T-cell (primary cell): ENCODE measurements around the gene ALCAM. TPM values are rescaled to one million over a fixed set of nuclear protein-coding genes. Genes with fewer than 3 reads are reported as not detected.

Source experiments
- ATAC-seq, 4 experiments: fragments of 200-7000 bp in 3 of 4; fragments of 150-1000 bp in 1 of 4; cut with Tn5 transposase; replicated peaks in 1 of 4; 1 replicate in 3 of 4; 2 replicates in 1 of 4; pipeline ENCODE4 v1.10.0; 2021; ENCODE audit warnings: moderate library complexity in 3 of 4, mild to moderate bottlenecking in 2 of 4, moderate number of reproducible peaks in 1 of 4
- CTCF ChIA-PET, 2 donors: fragments of 300-600 bp; sonication (Branson Sonifier 250); formaldehyde crosslinking; loops; one replicate each; lab custom pipeline; 2022; ENCODE audit warnings: antibody characterized with exemption in 2 of 2; lab: Charles Lee
- POLR2A ChIA-PET, 2 donors: fragments of 300-600 bp; sonication (Branson Sonifier 250); formaldehyde crosslinking; loops; one replicate each; lab custom pipeline; 2022; ENCODE audit warnings: antibody characterized with exemption in 2 of 2; lab: Charles Lee
- DNase-seq, 35 experiments: peaks; one replicate each; pipeline versions ENCODE4 v3.0.0 to v3.0.0-alpha.2; 2013 to 2023
- H3K27ac ChIP-seq: one replicate; pipeline ENCODE4 v1.5.1; 2013; ENCODE audit warnings: low read length
- H3K27me3 ChIP-seq, 2 experiments: replicated peaks in 1 of 2; 1 replicate in 1 of 2; 2 replicates in 1 of 2; pipeline versions ENCODE4 v1.6.1 to v1.7.0; 2013; ENCODE audit warnings: low read length in 1 of 2, mixed read lengths in 1 of 2; ENCODE audit not compliant: control insufficient read depth in 2 of 2, insufficient read depth in 2 of 2; ENCODE audit errors: extremely low read depth in 1 of 2
- H3K36me3 ChIP-seq, 2 donors: 1 replicate in 1 of 2; 2 replicates in 1 of 2; pipeline versions ENCODE4 v1.6.1 to v1.7.0; 2013; ENCODE audit warnings: low read length in 1 of 2; ENCODE audit not compliant: control insufficient read depth in 2 of 2, insufficient read depth in 1 of 2; ENCODE audit errors: extremely low read depth in 1 of 2
- H3K4me1 ChIP-seq, 2 experiments: 1 replicate in 1 of 2; 2 replicates in 1 of 2; pipeline versions ENCODE4 v1.6.1 to v1.7.0; 2013; ENCODE audit warnings: low read length in 2 of 2, mixed read lengths in 1 of 2; ENCODE audit not compliant: insufficient read depth in 2 of 2, control insufficient read depth in 1 of 2; ENCODE audit errors: extremely low read depth in 1 of 2
- H3K4me3 ChIP-seq, 2 donors: 1 replicate in 1 of 2; 2 replicates in 1 of 2; pipeline versions ENCODE4 v1.5.1 to v1.7.0; 2013; ENCODE audit warnings: mild to moderate bottlenecking in 2 of 2, low read length in 1 of 2, moderate library complexity in 1 of 2; ENCODE audit not compliant: control insufficient read depth in 1 of 2; ENCODE audit errors: extremely low read depth in 1 of 2
- H3K9me3 ChIP-seq: 2 replicates; pipeline ENCODE4 v1.7.0; 2013
- H3K27ac Mint-ChIP-seq, 2 donors: one replicate each; pipeline ENCODE4 v1.8.0; 2020 to 2021; ENCODE audit warnings: mild to moderate bottlenecking in 2 of 2, mixed read lengths in 2 of 2
- H3K27me3 Mint-ChIP-seq, 2 donors: one replicate each; pipeline ENCODE4 v1.8.0; 2021 to 2022; ENCODE audit warnings: mixed read lengths in 2 of 2
- H3K36me3 Mint-ChIP-seq: one replicate; pipeline ENCODE4 v1.8.0; 2021; ENCODE audit warnings: mixed read lengths
- H3K4me1 Mint-ChIP-seq, 3 donors: one replicate each; pipeline ENCODE4 v1.8.0; 2020 to 2022; ENCODE audit warnings: mixed read lengths in 3 of 3, mild to moderate bottlenecking in 1 of 3
- H3K4me3 Mint-ChIP-seq, 3 donors: one replicate each; pipeline ENCODE4 v1.8.0; 2020 to 2022; ENCODE audit warnings: mild to moderate bottlenecking in 3 of 3, mixed read lengths in 3 of 3, moderate library complexity in 3 of 3
- H3K9me3 Mint-ChIP-seq, 3 donors: one replicate each; pipeline ENCODE4 v1.8.0; 2020 to 2022; ENCODE audit warnings: mixed read lengths in 3 of 3
- WGBS: methylation state at CpG from one replicate; pipeline ENCODE4 v1.1.5; 2013; ENCODE audit warnings: missing lambda C conversion rate; ENCODE audit not compliant: insufficient coverage; 5-methylcytosine and 5-hydroxymethylcytosine counted together
- total RNA-seq, 35 experiments: library from RNA in 6 of 35; stranded (reverse) in 6 of 35; fragments of 120-200 nt in 1 of 35; gene quantifications; one replicate each; pipeline versions ENCODE4 v1.2.1 to v1.2.4 and lab custom pipeline; 2013 to 2026

The ALCAM gene
- total RNA-seq (1 to 10 TPM; 3.4 to 6.2 (median 4.6) TPM), total RNA-seq (lab: John Stamatoyannopoulos, UW) (5.4 to 46.8 (median 16.8) reads per million in 29 experiments)
- 7.8 TPM for total RNA-seq (2013)

GRCh38 chr3:105366326-105367062 lies at the start of gene ALCAM:
TSS of gene ALCAM (plus strand) at chr3:105366909.
- CTCF ChIA-PET: interaction anchor here (0.6 to 0.7 kb wide), 3 partner anchors 153 to 1288 kb away, joined by 3 to 4 read pairs (median 3); no protein-coding TSS in a partner anchor
- Histone ChIP-seq H3K4me1 (peaks cover 8 to 35% of the 10 kb centered on the region in 2 experiments), H3K4me3 (peak within 1 kb of the TSS; percentile 69 to 84), H3K27ac (peak within 1 kb of the TSS; percentile 92), H3K9me3 (no peaks in the 10 kb centered on the region), H3K27me3 (peaks cover 2 to 16% of the 10 kb centered on the region in 2 experiments), H3K36me3 (no peaks in the 10 kb centered on the region)
- POLR2A ChIA-PET: interaction anchor here (0.6 to 0.7 kb wide), 2 partner anchors 841 to 1357 kb away, joined by 3 to 4 read pairs; no protein-coding TSS in a partner anchor
- under 1% methylated on average over 35 of the region's 48 CpGs for WGBS
- Mint-ChIP-seq H3K27ac (peak within 1 kb of the TSS; percentile 89 to 99), H3K36me3 (no peaks in the 10 kb centered on the region), H3K27me3 (peaks cover 11 to 21% of the 10 kb centered on the region in 2 donors), H3K4me3 (peak within 1 kb of the TSS; percentile 88 to 96 (median 94)), H3K4me1 (peaks cover 32 to 50% (median 34%) of the 10 kb centered on the region in 3 donors), H3K9me3 (no peaks in the 10 kb centered on the region)
- DNase-seq (peak; percentile 47 to 84 (median 68)), ATAC-seq (peak; percentile 71 to 78 (median 74))

- WGBS: 83% methylated on average over 1 of the region's 1 CpG
Measured at GRCh38 chr3:105317841-105318240, 48.9 kb upstream of the ALCAM start.

GRCh38 chr3:105322570-105323273 lies 44.0 kb upstream of the ALCAM start:
- H3K4me3 Mint-ChIP-seq: no peak overlapping the region
- H3K27ac Mint-ChIP-seq: no peak overlapping the region
- no peaks in the 10 kb centered on the region for H3K4me1 ChIP-seq
- whole genome bisulfite sequencing: no CpG with 5 or more reads among the region's 3 CpGs
- H3K36me3 Mint-ChIP-seq: no peaks in the 10 kb centered on the region
- no peaks in the 10 kb centered on the region for H3K9me3 Mint-ChIP-seq
- no peaks in the 10 kb centered on the region for H3K27me3 ChIP-seq
- no peaks in the 10 kb centered on the region for H3K36me3 ChIP-seq
- ChIA-PET CTCF (no interaction called here), POLR2A (no interaction called here)
- no peak overlapping the region for H3K27ac ChIP-seq
- peaks cover 0 to 4% of the 10 kb centered on the region in 2 donors for H3K27me3 Mint-ChIP-seq
- no peaks in the 10 kb centered on the region for H3K4me1 Mint-ChIP-seq
- ATAC-seq: no peak
- no peak overlapping the region for H3K4me3 ChIP-seq
- no peaks in the 10 kb centered on the region for H3K9me3 ChIP-seq
- no peak for DNase-seq

More at GRCh38 chr3:105317841-105318240, 48.9 kb upstream of the ALCAM start:
- Histone ChIP-seq H3K4me3 (no peak overlapping the region), H3K4me1 (no peaks in the 10 kb centered on the region), H3K27ac (no peak overlapping the region), H3K27me3 (no peaks in the 10 kb centered on the region), H3K9me3 (no peaks in the 10 kb centered on the region), H3K36me3 (no peaks in the 10 kb centered on the region)
- Mint-ChIP-seq H3K9me3 (no peaks in the 10 kb centered on the region), H3K4me3 (no peak overlapping the region), H3K27me3 (no peaks in the 10 kb centered on the region), H3K27ac (no peak overlapping the region), H3K36me3 (no peaks in the 10 kb centered on the region), H3K4me1 (no peaks in the 10 kb centered on the region)
- POLR2A ChIA-PET: no interaction called here
- ATAC-seq (no peak), DNase-seq (no peak)
- CTCF ChIA-PET: no interaction called here

- Mint-ChIP-seq H3K36me3 (no peaks in the 10 kb centered on the region), H3K9me3 (no peaks in the 10 kb centered on the region), H3K4me1 (no peaks in the 10 kb centered on the region), H3K27ac (no peak overlapping the region), H3K27me3 (peaks cover 0 to 6% of the 10 kb centered on the region in 2 donors), H3K4me3 (no peak overlapping the region)
- H3K27me3 ChIP-seq: no peaks in the 10 kb centered on the region
- no CpG with 5 or more reads among the region's 2 CpGs for WGBS
- ATAC-seq (no peak), DNase-seq (no peak)
- no peaks in the 10 kb centered on the region for H3K4me1 ChIP-seq
- H3K27ac ChIP-seq: no peak overlapping the region
- no peaks in the 10 kb centered on the region for H3K36me3 ChIP-seq
- no peaks in the 10 kb centered on the region for H3K9me3 ChIP-seq
- no peak overlapping the region for H3K4me3 ChIP-seq
- CTCF ChIA-PET: no interaction called here
- POLR2A ChIA-PET: no interaction called here
Measured at GRCh38 chr3:105323274-105323599, 43.5 kb upstream of the ALCAM start.

DNA sequence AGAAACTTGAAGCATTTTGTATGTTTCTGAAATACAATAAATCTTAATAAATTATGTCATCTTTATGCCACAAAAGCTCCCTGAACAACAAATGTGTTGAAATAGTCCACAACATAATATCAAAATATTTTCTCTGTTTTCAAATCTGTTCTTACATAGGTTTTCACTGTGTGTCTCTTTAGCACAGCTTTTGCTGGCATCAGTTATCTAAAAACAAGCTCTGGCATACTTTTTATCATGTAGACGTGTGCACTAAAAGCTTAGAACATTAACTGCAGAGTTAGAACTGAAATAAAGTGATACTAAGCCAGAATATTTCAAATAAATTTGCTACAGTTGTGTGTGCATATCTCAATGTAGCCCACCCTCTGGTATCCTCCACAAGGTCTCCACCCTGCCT lies 41.8 kb upstream of the ALCAM start:
- Histone ChIP-seq H3K4me3 (no peak overlapping the region), H3K27me3 (no peaks in the 10 kb centered on the region), H3K27ac (no peak overlapping the region), H3K4me1 (no peaks in the 10 kb centered on the region), H3K9me3 (no peaks in the 10 kb centered on the region), H3K36me3 (no peaks in the 10 kb centered on the region)
- H3K4me1 Mint-ChIP-seq: no peaks in the 10 kb centered on the region
- no peak for ATAC-seq
- no peak overlapping the region for H3K27ac Mint-ChIP-seq
- no peak overlapping the region for H3K4me3 Mint-ChIP-seq
- POLR2A ChIA-PET: interaction anchor here in 1 of 2 donors (0.6 kb wide), 1 partner anchor 722 kb away, joined by 4 read pairs; no protein-coding TSS in a partner anchor
- CTCF ChIA-PET: no interaction called here
- WGBS: 60% methylated on average over 1 of the region's 1 CpG
- H3K9me3 Mint-ChIP-seq: no peaks in the 10 kb centered on the region
- DNase-seq: no peak
- peaks cover 0 to 7% of the 10 kb centered on the region in 2 donors for H3K27me3 Mint-ChIP-seq
- no peaks in the 10 kb centered on the region for H3K36me3 Mint-ChIP-seq

DNA sequence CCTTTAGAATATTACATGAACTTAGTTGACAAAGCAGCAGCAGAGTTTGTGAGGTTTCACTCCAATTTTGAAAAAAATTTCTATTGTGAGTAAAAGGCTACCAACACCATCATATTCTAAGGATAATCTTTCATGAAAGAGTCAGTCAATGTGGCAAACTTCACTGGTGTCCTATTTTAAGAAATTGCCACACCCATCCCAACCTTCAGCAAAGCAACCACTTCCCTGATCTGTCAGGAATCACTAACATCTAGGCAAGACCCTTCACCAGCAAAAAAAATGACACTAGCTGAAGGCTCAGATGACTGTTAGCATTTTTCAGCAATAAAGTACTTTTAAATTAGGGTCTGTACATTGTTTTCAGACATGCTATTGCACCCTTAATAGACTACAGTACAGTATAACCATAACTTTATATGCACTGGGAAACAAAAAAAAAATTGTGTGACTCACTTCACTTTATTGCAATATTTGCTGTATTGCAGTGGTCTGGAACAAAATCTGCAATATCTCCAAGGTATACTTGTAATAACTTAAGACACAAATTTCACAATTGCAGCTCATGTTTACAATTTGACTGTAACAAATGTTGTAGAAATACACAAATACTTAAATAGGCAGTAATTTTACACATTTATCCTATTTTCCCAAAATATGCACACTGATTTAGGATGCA lies 38.9 kb upstream of the ALCAM start:
- H3K27me3 ChIP-seq: no peaks in the 10 kb centered on the region
- no peaks in the 10 kb centered on the region for H3K4me1 ChIP-seq
- no peaks in the 10 kb centered on the region for H3K36me3 ChIP-seq
- no peaks in the 10 kb centered on the region for H3K9me3 ChIP-seq
- H3K27me3 Mint-ChIP-seq: peaks cover 0 to 7% of the 10 kb centered on the region in 2 donors
- H3K27ac Mint-ChIP-seq: no peak overlapping the region
- CTCF ChIA-PET: no interaction called here
- POLR2A ChIA-PET: no interaction called here
- H3K9me3 Mint-ChIP-seq: no peaks in the 10 kb centered on the region
- H3K4me3 ChIP-seq: no peak overlapping the region
- H3K27ac ChIP-seq: no peak overlapping the region
- H3K4me3 Mint-ChIP-seq: no peak overlapping the region
- H3K36me3 Mint-ChIP-seq: no peaks in the 10 kb centered on the region
- no peaks in the 10 kb centered on the region for H3K4me1 Mint-ChIP-seq
- ATAC-seq (no peak), DNase-seq (no peak)
